Prostate gland (tissue), 2 donors: ENCODE results near the gene NIPAL1. TPM values are rescaled to one million over a fixed set of nuclear protein-coding genes. Genes with fewer than 3 reads are reported as not detected.

Experiments used
- DNase-seq: peaks from one replicate; pipeline ENCODE4 v3.0.0-alpha.2; 2019; ENCODE audit warnings: low spot score
- H3K27ac ChIP-seq, 2 donors: fragments of 200-600 bp; sonication (generic); 2 replicates each; pipeline ENCODE4 v1.5.1; 2017 to 2019
- H3K27me3 ChIP-seq: fragments of 200-600 bp; sonication (generic); replicated peaks from 2 replicates; pipeline ENCODE4 v1.5.1; 2019; ENCODE audit not compliant: insufficient read depth
- H3K36me3 ChIP-seq, 2 donors: fragments of 200-600 bp; sonication (generic); 1 replicate in 1 of 2; 2 replicates in 1 of 2; pipeline versions ENCODE4 v1.5.1 to v1.8.1; 2017 to 2019
- H3K4me1 ChIP-seq: fragments of 200-600 bp; sonication (generic); replicated peaks from 2 replicates; pipeline ENCODE4 v1.5.1; 2019
- H3K4me3 ChIP-seq, 2 donors: fragments of 200-600 bp; sonication (generic); 2 replicates each; pipeline ENCODE4 v1.5.1; 2017 to 2019
- H3K9me3 ChIP-seq: fragments of 200-600 bp; sonication (generic); 2 replicates; pipeline ENCODE4 v1.5.1; 2017
- POLR2A ChIP-seq: fragments of 450-650 bp; IDR thresholded peaks from one replicate; pipeline ENCODE4 v1.6.1; 2016; ENCODE audit warnings: antibody characterized with exemption, mild to moderate bottlenecking
- POLR2AphosphoS5 ChIP-seq: sonication (generic); formaldehyde crosslinking; IDR thresholded peaks from one replicate; pipeline ENCODE4 v1.6.1; 2017; ENCODE audit warnings: antibody characterized with exemption
- WGBS: methylation state at CpG from one replicate; pipeline ENCODE4 v1.1.5; 2018; 5-methylcytosine and 5-hydroxymethylcytosine counted together
- intact Hi-C: fragments of 100-400 bp; cut with DNase I; formaldehyde crosslinking; loops from one replicate; pipeline ENCODE4 v1.14.2; 2022
- total RNA-seq, 2 donors: library from RNA; depleted of rRNA; stranded (reverse); fragments of >200 nt; gene quantifications; one replicate each; pipeline ENCODE4 v1.1.0, GENCODE V29; 2016
- TF ChIP-seq, protein P1 (sequence below), 4 experiments: fragments of 200-600 bp in 2 of 4; fragments of 450-650 bp in 2 of 4; sonication (generic) in 2 of 4; IDR thresholded peaks; 1 replicate in 3 of 4; 2 replicates in 1 of 4; pipeline ENCODE4 v1.5.1; 2016 to 2019; ENCODE audit warnings: antibody characterized with exemption in 4 of 4, mild to moderate bottlenecking in 2 of 4, moderate library complexity in 2 of 4

NIPAL1 gene
- total RNA-seq, 2 donors from 2014 or later: 5.4 to 5.6 TPM

GRCh38 chr4:48081196-48081595 is 64.6 kb downstream of the NIPAL1 start:
- intact Hi-C loops: loop anchor here (10.0 kb wide), 2 partner anchors 146 to 396 kb away; no protein-coding TSS in a partner anchor
- no peak for TF ChIP-seq POLR2AphosphoS5
- TF ChIP-seq, protein P1, sequence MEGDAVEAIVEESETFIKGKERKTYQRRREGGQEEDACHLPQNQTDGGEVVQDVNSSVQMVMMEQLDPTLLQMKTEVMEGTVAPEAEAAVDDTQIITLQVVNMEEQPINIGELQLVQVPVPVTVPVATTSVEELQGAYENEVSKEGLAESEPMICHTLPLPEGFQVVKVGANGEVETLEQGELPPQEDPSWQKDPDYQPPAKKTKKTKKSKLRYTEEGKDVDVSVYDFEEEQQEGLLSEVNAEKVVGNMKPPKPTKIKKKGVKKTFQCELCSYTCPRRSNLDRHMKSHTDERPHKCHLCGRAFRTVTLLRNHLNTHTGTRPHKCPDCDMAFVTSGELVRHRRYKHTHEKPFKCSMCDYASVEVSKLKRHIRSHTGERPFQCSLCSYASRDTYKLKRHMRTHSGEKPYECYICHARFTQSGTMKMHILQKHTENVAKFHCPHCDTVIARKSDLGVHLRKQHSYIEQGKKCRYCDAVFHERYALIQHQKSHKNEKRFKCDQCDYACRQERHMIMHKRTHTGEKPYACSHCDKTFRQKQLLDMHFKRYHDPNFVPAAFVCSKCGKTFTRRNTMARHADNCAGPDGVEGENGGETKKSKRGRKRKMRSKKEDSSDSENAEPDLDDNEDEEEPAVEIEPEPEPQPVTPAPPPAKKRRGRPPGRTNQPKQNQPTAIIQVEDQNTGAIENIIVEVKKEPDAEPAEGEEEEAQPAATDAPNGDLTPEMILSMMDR (IDR thresholded peaks at IDR 0.05): no peak
- TF ChIP-seq POLR2A: no peak

GRCh38 chr4:48082956-48083355 is 66.4 kb downstream of the NIPAL1 start:
- H3K4me3 ChIP-seq: no peak overlapping the region
- intact Hi-C loops: loop anchor here (10.0 kb wide), 2 partner anchors 148 to 398 kb away; no protein-coding TSS in a partner anchor
- TF ChIP-seq, protein P1 (IDR thresholded peaks at IDR 0.05): no peak
- TF ChIP-seq POLR2A: no peak
- no peak for TF ChIP-seq POLR2AphosphoS5
- WGBS: 82% methylated on average over 2 of the region's 2 CpGs
- H3K27me3 ChIP-seq: no peaks in the 10 kb centered on the region
- H3K27ac ChIP-seq: no peak overlapping the region
- no peaks in the 10 kb centered on the region for H3K9me3 ChIP-seq
- H3K4me1 ChIP-seq: no peaks in the 10 kb centered on the region
- no peaks in the 10 kb centered on the region for H3K36me3 ChIP-seq
- DNase-seq: no peak

More at GRCh38 chr4:48081196-48081595, 64.6 kb downstream of the NIPAL1 start:
- no peak for DNase-seq
- H3K36me3 ChIP-seq: no peaks in the 10 kb centered on the region
- H3K4me3 ChIP-seq: no peak overlapping the region
- WGBS: 70% methylated on average over 1 of the region's 1 CpG
- H3K9me3 ChIP-seq: no peaks in the 10 kb centered on the region
- no peaks in the 10 kb centered on the region for H3K27me3 ChIP-seq
- no peak overlapping the region for H3K27ac ChIP-seq
- no peaks in the 10 kb centered on the region for H3K4me1 ChIP-seq

DNA sequence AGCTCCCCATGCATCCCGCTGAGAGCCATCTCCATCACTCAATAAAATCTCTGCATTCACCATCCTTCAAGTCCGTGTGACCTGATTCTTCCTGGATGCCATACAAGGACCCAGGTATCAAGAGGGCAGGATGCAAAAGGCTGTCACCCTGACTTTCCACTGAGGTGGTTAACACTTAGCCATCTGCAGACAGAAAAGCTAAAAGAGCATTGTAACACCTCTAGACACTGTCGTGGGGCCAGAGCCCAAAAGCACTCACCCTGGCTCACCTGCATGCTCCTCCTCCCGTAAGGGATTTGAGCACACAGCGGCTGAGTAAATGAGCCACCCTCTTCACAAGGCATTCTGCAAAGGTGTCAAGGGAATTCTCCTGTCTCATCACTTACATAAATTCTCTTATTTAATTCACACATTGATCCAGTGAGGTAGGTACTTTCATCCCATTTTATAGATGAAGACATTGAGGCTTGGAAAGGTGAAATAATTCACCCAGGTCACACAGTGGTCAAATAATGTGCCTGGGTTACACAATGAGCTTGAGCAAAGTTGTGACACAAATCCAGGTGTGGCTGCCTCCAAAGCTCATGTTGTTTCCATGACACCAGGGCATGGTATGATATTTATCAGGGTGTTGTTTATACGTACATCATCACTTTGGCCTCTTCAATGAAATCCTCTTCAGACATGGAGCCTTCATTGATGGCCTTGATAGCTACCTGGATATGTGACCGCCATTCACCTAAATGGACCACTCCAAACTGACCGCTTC is 69.4 kb downstream of the NIPAL1 start:
- Histone ChIP-seq H3K4me1 (no peaks in the 10 kb centered on the region), H3K27ac (no peak overlapping the region), H3K4me3 (no peak overlapping the region), H3K9me3 (no peaks in the 10 kb centered on the region), H3K36me3 (no peaks in the 10 kb centered on the region), H3K27me3 (no peaks in the 10 kb centered on the region)
- TF ChIP-seq POLR2A (no peak), POLR2AphosphoS5 (no peak)
- TF ChIP-seq, protein P1 (IDR thresholded peaks at IDR 0.05): no peak
- intact Hi-C loops: loop anchor here (10.0 kb wide), 2 partner anchors 151 to 401 kb away; no protein-coding TSS in a partner anchor
- WGBS: 72% methylated on average over 8 of the region's 8 CpGs
- no peak for DNase-seq

Other genes with a start within 250 kb of the NIPAL1 start
- gene CORIN, start 178.7 kb upstream of the NIPAL1 start, total RNA-seq: 1 to 10 TPM; 6.0 to 7.7 TPM
- 10 to 100 TPM; 17.5 to 19.1 TPM for gene NFXL1, start 102.2 kb upstream of the NIPAL1 start, total RNA-seq
- 1 to 10 TPM; 1.6 to 5.7 TPM for gene CNGA1, start 91 bp upstream of the NIPAL1 start, total RNA-seq
- 1 to 10 TPM in 1 of 2 donors, under 1 TPM in 1; 0.46 to 4.8 TPM for gene TXK, start 117.5 kb downstream of the NIPAL1 start, total RNA-seq